Lower leg skin (tissue), 3 donors: ENCODE measurements around the gene C12orf75.
"Not testable (repeated sequence)": the region's sequence is repeated elsewhere in the genome, so short reads cannot be mapped to it uniquely, and the experiment has no call there.

Experiments
- POLR2A ChIP-seq, 2 donors: fragments of 450-650 bp; IDR thresholded peaks; one replicate each; pipeline ENCODE4 v1.6.1; 2016 to 2017; ENCODE audit warnings: antibody characterized with exemption in 2 of 2, mild to moderate bottlenecking in 1 of 2, moderate library complexity in 1 of 2
- TF ChIP-seq, protein P1 (sequence below), 3 donors: fragments of 450-650 bp; IDR thresholded peaks; one replicate each; pipeline ENCODE4 v1.5.1; 2016; ENCODE audit warnings: antibody characterized with exemption in 3 of 3, mild to moderate bottlenecking in 3 of 3, moderate library complexity in 2 of 3

DNA sequence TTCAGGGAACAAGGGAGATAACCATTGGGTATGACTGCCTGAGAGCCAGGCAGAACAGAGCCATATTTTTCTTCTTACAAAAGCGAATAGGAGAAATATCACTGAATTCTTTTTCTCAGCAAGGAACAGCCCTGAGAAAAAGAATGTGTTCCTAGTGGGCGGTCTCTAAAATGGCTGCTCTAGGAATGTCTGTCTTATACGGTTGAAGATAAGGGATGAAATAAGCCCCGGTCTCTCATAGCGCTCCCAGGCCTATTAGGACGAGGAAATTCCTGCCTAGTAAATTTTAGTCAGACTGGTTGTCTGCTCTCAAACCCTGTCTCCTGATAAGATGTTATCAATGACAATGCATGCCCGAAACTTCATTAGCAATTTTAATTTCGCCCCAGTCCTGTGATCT lies 16.7 kb upstream of the C12orf75 start:
- TF ChIP-seq, protein P1, sequence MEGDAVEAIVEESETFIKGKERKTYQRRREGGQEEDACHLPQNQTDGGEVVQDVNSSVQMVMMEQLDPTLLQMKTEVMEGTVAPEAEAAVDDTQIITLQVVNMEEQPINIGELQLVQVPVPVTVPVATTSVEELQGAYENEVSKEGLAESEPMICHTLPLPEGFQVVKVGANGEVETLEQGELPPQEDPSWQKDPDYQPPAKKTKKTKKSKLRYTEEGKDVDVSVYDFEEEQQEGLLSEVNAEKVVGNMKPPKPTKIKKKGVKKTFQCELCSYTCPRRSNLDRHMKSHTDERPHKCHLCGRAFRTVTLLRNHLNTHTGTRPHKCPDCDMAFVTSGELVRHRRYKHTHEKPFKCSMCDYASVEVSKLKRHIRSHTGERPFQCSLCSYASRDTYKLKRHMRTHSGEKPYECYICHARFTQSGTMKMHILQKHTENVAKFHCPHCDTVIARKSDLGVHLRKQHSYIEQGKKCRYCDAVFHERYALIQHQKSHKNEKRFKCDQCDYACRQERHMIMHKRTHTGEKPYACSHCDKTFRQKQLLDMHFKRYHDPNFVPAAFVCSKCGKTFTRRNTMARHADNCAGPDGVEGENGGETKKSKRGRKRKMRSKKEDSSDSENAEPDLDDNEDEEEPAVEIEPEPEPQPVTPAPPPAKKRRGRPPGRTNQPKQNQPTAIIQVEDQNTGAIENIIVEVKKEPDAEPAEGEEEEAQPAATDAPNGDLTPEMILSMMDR (IDR thresholded peaks at IDR 0.05) = not testable (repeated sequence)
- TF ChIP-seq POLR2A (IDR thresholded peaks at IDR 0.05) = not testable (repeated sequence)
